HepG2 (cell line): ENCODE measurements around the gene TMEM14A. TPM values are rescaled to one million over a fixed set of nuclear protein-coding genes. Genes with fewer than 3 reads are reported as not detected.
A peak's percentile ranks its signal among the peaks of the same experiment; 100 is the strongest.

Source experiments
- AGO1 ChIP-seq: fragments of 200-400 bp; formaldehyde crosslinking; IDR thresholded peaks from 2 replicates; pipeline ENCODE4 v1.6.1; 2017; ENCODE audit warnings: mild to moderate bottlenecking, low read depth, low read length, moderate library complexity; ENCODE audit not compliant: poor library complexity, severe bottlenecking
- ERF ChIP-seq: IDR thresholded peaks from 2 replicates; pipeline ENCODE4 v1.6.1; 2018; ENCODE audit warnings: missing biosample characterization, missing genetic modification reagents
- GATA4 ChIP-seq: sonication (generic); IDR thresholded peaks from 2 replicates; pipeline ENCODE4 v1.6.1; 2016; ENCODE audit warnings: antibody characterized with exemption, low read depth, borderline replicate concordance
- GATAD1 ChIP-seq: IDR thresholded peaks from 2 replicates; pipeline ENCODE4 v1.6.1; 2016; ENCODE audit warnings: missing genetic modification reagents, missing compliant biosample characterization
- KIAA2018 ChIP-seq: sonication (generic); formaldehyde crosslinking; IDR thresholded peaks from 2 replicates; pipeline ENCODE4 v1.5.0; 2020; ENCODE audit warnings: mild to moderate bottlenecking, missing genetic modification reagents, borderline replicate concordance
- MLLT10 ChIP-seq: sonication (generic); formaldehyde crosslinking; IDR thresholded peaks from 2 replicates; pipeline ENCODE4 v1.4.0; 2020; ENCODE audit warnings: missing genetic modification reagents
- PAXIP1 ChIP-seq: sonication (generic); formaldehyde crosslinking; conservative IDR thresholded peaks from 2 replicates; pipeline ENCODE4 v1.4.0; 2020; ENCODE audit warnings: mild to moderate bottlenecking, missing genetic modification reagents, moderate library complexity
- RFXANK ChIP-seq: IDR thresholded peaks from 2 replicates; pipeline ENCODE4 v1.6.1; 2016
- SATB2 ChIP-seq: sonication (generic); formaldehyde crosslinking; IDR thresholded peaks from 2 replicates; pipeline ENCODE4 v1.5.0; 2020; ENCODE audit warnings: missing genetic modification reagents
- SMAD1 ChIP-seq: sonication (generic); formaldehyde crosslinking; IDR thresholded peaks from 2 replicates; pipeline ENCODE4 v1.4.0; 2020; ENCODE audit warnings: missing genetic modification reagents, low read depth, mild to moderate bottlenecking, borderline replicate concordance
- SPEN ChIP-seq: sonication (generic); formaldehyde crosslinking; IDR thresholded peaks from 2 replicates; pipeline ENCODE4 v1.5.1; 2020; ENCODE audit warnings: low read depth, mild to moderate bottlenecking, missing genetic modification reagents
- TFDP1 ChIP-seq: IDR thresholded peaks from 2 replicates; pipeline ENCODE4 v1.6.1; 2016; ENCODE audit warnings: missing compliant biosample characterization, missing genetic modification reagents, borderline replicate concordance
- ZNF234 ChIP-seq: sonication (generic); formaldehyde crosslinking; conservative IDR thresholded peaks from 2 replicates; pipeline ENCODE4 v1.5.1; 2020; ENCODE audit warnings: mild to moderate bottlenecking, missing genetic modification reagents
- ZNF333 ChIP-seq: sonication (generic); formaldehyde crosslinking; IDR thresholded peaks from 2 replicates; pipeline ENCODE4 v1.4.0; 2020; ENCODE audit warnings: mild to moderate bottlenecking, missing genetic modification reagents, borderline replicate concordance
- ZNF556 ChIP-seq: sonication (generic); formaldehyde crosslinking; IDR thresholded peaks from 2 replicates; pipeline ENCODE4 v1.4.0; 2020; ENCODE audit warnings: mild to moderate bottlenecking, missing genetic modification reagents, borderline replicate concordance
- ZNF557 ChIP-seq: sonication (generic); formaldehyde crosslinking; IDR thresholded peaks from 2 replicates; pipeline ENCODE4 v1.4.0; 2020; ENCODE audit warnings: missing genetic modification reagents
- ZNF792 ChIP-seq: IDR thresholded peaks from 2 replicates; pipeline ENCODE4 v1.6.1; 2016
- polyA plus RNA-seq, 8 experiments: library from polyadenylated mRNA; depleted of rRNA in 3 of 8; stranded (reverse) in 7 of 8; unstranded in 1 of 8; fragments of >200 nt; fragmentation: Illumina TruSeq in 4 of 8; extraction: Trizol in 4 of 8; gene quantifications; 2 replicates each; pipeline versions ENCODE4 v1.2.1 to v1.2.3, GENCODE V29; 2011 to 2016; ENCODE audit warnings: low read depth in 4 of 8, missing spikeins in 1 of 8, mixed read lengths in 1 of 8; ENCODE audit not compliant: insufficient read depth in 1 of 8
- total RNA-seq, 5 experiments: library from RNA; depleted of rRNA; stranded (reverse); fragments of >200 nt; fragmentation: Illumina TruSeq; extraction: Trizol; gene quantifications; 2 replicates each; pipeline ENCODE4 v1.2.3, GENCODE V29; 2016; ENCODE audit warnings: low read depth in 1 of 5

Gene TMEM14A
- total and polyA plus RNA-seq, 2 of the 13 experiments (the other 11 are each of a cell fraction or from before 2014, with no cell fraction given): 24.6 to 73.7 TPM

GRCh38 chr6:52664186-52664990 is 6.5 kb upstream of the TMEM14A start (continued):
- TF ChIP-seq KIAA2018 (CRISPR knock-in tag) (no peak), SMAD1 (CRISPR knock-in tag) (no peak), ZNF333 (peak; percentile 47; the same call in 1 of the 2 replicates), ZNF556 (CRISPR knock-in tag) (peak; percentile 85; the same call in 1 of the 2 replicates), GATAD1 (peak; percentile 74), ZNF234 (CRISPR knock-in tag) (no peak), TFDP1 (CRISPR knock-in tag) (peak; percentile 86), MLLT10 (CRISPR knock-in tag) (no peak), SPEN (CRISPR knock-in tag) (peak; percentile 64), GATA4 (peak; percentile 80; the same call in 1 of the 2 replicates), AGO1 (no peak), ERF (0 out of 2 replicates have a peak, but pooled peaks have one; percentile 60), SATB2 (no peak), PAXIP1 (CRISPR knock-in tag) (peak; percentile 47), RFXANK (CRISPR knock-in tag) (no peak), ZNF557 (CRISPR knock-in tag) (no peak), ZNF792 (CRISPR knock-in tag) (0 out of 2 replicates have a peak, but pooled peaks have one; percentile 23)
